Measurements from ENCODE around the gene FAM149B1. TPM values are rescaled to one million over a fixed set of nuclear protein-coding genes. Genes with fewer than 3 reads are reported as not detected.

FAM149B1 gene
- 5.8 to 7.9 TPM (median 7.3 TPM) in 5 replicates for total RNA-seq (2022; extraction: Qiagen RNA extraction; ENCODE audit: low read depth)

GRCh38 chr10:73167783-73168464 lies at the start of gene FAM149B1, which contains the start of gene ECD:
Gene FAM149B1 (plus strand): TSS chr10:73168119. CDS start chr10:73168340, 221 bp downstream.
Gene ECD (minus strand): TSS chr10:73168008. CDS start chr10:73163937, 4,071 bp downstream.

GRCh38 chr10:73246646-73247508 lies 79.0 kb downstream of the FAM149B1 start, which contains the start of gene DNAJC9:
Gene DNAJC9 (minus strand): TSS chr10:73247255. CDS start chr10:73247189, 66 bp downstream.

GRCh38 chr10:73252445-73253224 lies 84.7 kb downstream of the FAM149B1 start, which contains the start of gene MRPS16:
Gene MRPS16 (minus strand): TSS chr10:73252644. CDS start chr10:73252482, 162 bp downstream.

Other genes starting within 250 kb of the FAM149B1 start
- gene PLA2G12B, start 213.3 kb upstream of the FAM149B1 start, total RNA-seq (2022; extraction: Qiagen RNA extraction; ENCODE audit: low read depth) = not detected in 5 replicates
- gene P4HA1, start 71.3 kb upstream of the FAM149B1 start, total RNA-seq (2022; extraction: Qiagen RNA extraction; ENCODE audit: low read depth) = 12.9 to 26.3 TPM (median 21.1 TPM) in 5 replicates
- gene NUDT13, start 57.7 kb upstream of the FAM149B1 start, total RNA-seq (2022; extraction: Qiagen RNA extraction; ENCODE audit: low read depth) = 1.8 to 3.0 TPM (median 2.3 TPM) in 5 replicates
- gene ECD, start 111 bp upstream of the FAM149B1 start, total RNA-seq (2022; extraction: Qiagen RNA extraction; ENCODE audit: low read depth) = 24.9 to 32.3 TPM (median 26.6 TPM) in 5 replicates
- gene DNAJC9, start 79.1 kb downstream of the FAM149B1 start, total RNA-seq (2022; extraction: Qiagen RNA extraction; ENCODE audit: low read depth) = 48.0 to 52.7 TPM (median 51.6 TPM) in 5 replicates
- gene MRPS16, start 84.5 kb downstream of the FAM149B1 start, total RNA-seq (2022; extraction: Qiagen RNA extraction; ENCODE audit: low read depth) = 122 to 194 TPM (median 178 TPM) in 5 replicates
- 0.11 to 0.16 TPM (median 0.14 TPM) in 5 replicates for gene CFAP70, start 190.7 kb downstream of the FAM149B1 start, total RNA-seq (2022; extraction: Qiagen RNA extraction; ENCODE audit: low read depth)
- gene ANXA7, start 245.9 kb downstream of the FAM149B1 start, total RNA-seq (2022; extraction: Qiagen RNA extraction; ENCODE audit: low read depth) = 109 to 138 TPM (median 111 TPM) in 5 replicates

All from A549 treated with RU486 at 1 μM for 4 hours (cell line).